Measurements from ENCODE around the gene C12orf50. TPM values are rescaled to one million over a fixed set of nuclear protein-coding genes. Genes with fewer than 3 reads are reported as not detected.

The C12orf50 gene
- total RNA-seq, 1 donor from 2014 or later, result not detected

- Histone ChIP-seq H4K20me1 (ENCODE audit: low read depth) (peaks cover 12% of the 10 kb centered on the region), H2AFZ (replicated peaks) (no peak overlapping the region), H3K4me2 (no peak overlapping the region), H3K36me3 (no peaks in the 10 kb centered on the region), H3K27me3 (no peaks in the 10 kb centered on the region), H3K9ac (no peak overlapping the region), H3K9me3 (ENCODE audit: low read depth) (no peaks in the 10 kb centered on the region), H3K4me3 (no peak overlapping the region), H3K79me2 (ENCODE audit: low read depth) (peaks cover 64% of the 10 kb centered on the region), H3K27ac (no peak overlapping the region), H3K4me1 (peaks cover 10% of the 10 kb centered on the region), H3F3A (ENCODE audit: low read depth) (no peaks in the 10 kb centered on the region)
- H3K27me3 Mint-ChIP-seq (ENCODE audit: insufficient read depth, low read depth), result no peaks in the 10 kb centered on the region
- DNase-seq (ENCODE audit: low spot score), result no peak
- no peaks in the 10 kb centered on the region for H3K36me3 Mint-ChIP-seq
- no peak overlapping the region for H3K4me3 Mint-ChIP-seq
- H3K4me1 Mint-ChIP-seq, result peaks cover 26% of the 10 kb centered on the region
- H3K9me3 Mint-ChIP-seq, result no peaks in the 10 kb centered on the region
- no peak overlapping the region for H3K27ac Mint-ChIP-seq
- TF ChIP-seq EZH2phosphoT487 (IDR thresholded peaks at IDR 0.05) (no peak), EZH2 (IDR thresholded peaks at IDR 0.05) (no peak), CTCF (IDR thresholded peaks at IDR 0.05) (no peak)
Observed at GRCh38 chr12:88037770-88038169, 8.6 kb upstream of the C12orf50 start.

- Mint-ChIP-seq H3K27ac (no peak overlapping the region), H3K9me3 (peaks cover 8% of the 10 kb centered on the region), H3K27me3 (ENCODE audit: insufficient read depth, low read depth) (peaks cover 4% of the 10 kb centered on the region), H3K36me3 (no peaks in the 10 kb centered on the region), H3K4me1 (peaks cover 20% of the 10 kb centered on the region), H3K4me3 (peak overlapping the region; percentile 94)
- no peaks in the 10 kb centered on the region for H3K36me3 ChIP-seq
- no peak overlapping the region for H2AFZ ChIP-seq (replicated peaks)
- peak overlapping the region; percentile 76 for H3K4me3 ChIP-seq
- H3F3A ChIP-seq (ENCODE audit: low read depth), result no peaks in the 10 kb centered on the region
- TF ChIP-seq EZH2 (IDR thresholded peaks at IDR 0.05) (no peak), EZH2phosphoT487 (IDR thresholded peaks at IDR 0.05) (no peak), CTCF (IDR thresholded peaks at IDR 0.05) (no peak)
- no peaks in the 10 kb centered on the region for H3K27me3 ChIP-seq
- peaks cover 10% of the 10 kb centered on the region for H3K4me1 ChIP-seq
- H3K9me3 ChIP-seq (ENCODE audit: low read depth), result no peaks in the 10 kb centered on the region
- no peak overlapping the region for H3K27ac ChIP-seq
- H3K4me2 ChIP-seq, result peak overlapping the region; percentile 90
- no peak for DNase-seq (ENCODE audit: low spot score)
- H4K20me1 ChIP-seq (ENCODE audit: low read depth), result peaks cover 12% of the 10 kb centered on the region
- H3K79me2 ChIP-seq (ENCODE audit: low read depth), result peaks cover 59% of the 10 kb centered on the region
- peak overlapping the region; percentile 56 for H3K9ac ChIP-seq
Observed at GRCh38 chr12:88036353-88036965, 7.3 kb upstream of the C12orf50 start.

GRCh38 chr12:88035907-88036289 lies 6.7 kb upstream of the C12orf50 start:
- TF ChIP-seq EZH2phosphoT487 (IDR thresholded peaks at IDR 0.05) (no peak), CTCF (IDR thresholded peaks at IDR 0.05) (no peak), EZH2 (IDR thresholded peaks at IDR 0.05) (no peak)
- H3K4me2 ChIP-seq, result peak overlapping the region; percentile 90
- H3K27ac ChIP-seq, result no peak overlapping the region
- H3K4me3 ChIP-seq, result peak overlapping the region; percentile 76
- H3K9me3 Mint-ChIP-seq, result peaks cover 8% of the 10 kb centered on the region
- no peak for DNase-seq (ENCODE audit: low spot score)
- H3F3A ChIP-seq (ENCODE audit: low read depth), result no peaks in the 10 kb centered on the region
- H3K36me3 ChIP-seq, result no peaks in the 10 kb centered on the region
- no peak overlapping the region for H3K27ac Mint-ChIP-seq
- peak overlapping the region; percentile 93 for H2AFZ ChIP-seq (replicated peaks)
- H3K27me3 ChIP-seq, result no peaks in the 10 kb centered on the region
- peaks cover 53% of the 10 kb centered on the region for H3K79me2 ChIP-seq (ENCODE audit: low read depth)
- H3K9me3 ChIP-seq (ENCODE audit: low read depth), result no peaks in the 10 kb centered on the region
- H3K9ac ChIP-seq, result peak overlapping the region; percentile 56
- H3K27me3 Mint-ChIP-seq (ENCODE audit: insufficient read depth, low read depth), result peaks cover 5% of the 10 kb centered on the region
- peak overlapping the region; percentile 94 for H3K4me3 Mint-ChIP-seq
- H4K20me1 ChIP-seq (ENCODE audit: low read depth), result peaks cover 12% of the 10 kb centered on the region
- H3K36me3 Mint-ChIP-seq, result no peaks in the 10 kb centered on the region
- peaks cover 20% of the 10 kb centered on the region for H3K4me1 Mint-ChIP-seq
- H3K4me1 ChIP-seq, result peaks cover 10% of the 10 kb centered on the region

Measured in neural progenitor cell (in vitro differentiated cells).